Stimulated activated CD8-positive, alpha-beta memory T cell treated with anti-CD3 and anti-CD28 coated beads, Interleukin-7, amount 100 ng/mL, for 24 hours (primary cell): ENCODE data around the gene LRRC8D.

Experiments
- DNase-seq: peaks from one replicate; pipeline ENCODE4 v3.0.0-alpha.2; 2020; ENCODE audit warnings: low read depth

Gene LRRC8D

DNA sequence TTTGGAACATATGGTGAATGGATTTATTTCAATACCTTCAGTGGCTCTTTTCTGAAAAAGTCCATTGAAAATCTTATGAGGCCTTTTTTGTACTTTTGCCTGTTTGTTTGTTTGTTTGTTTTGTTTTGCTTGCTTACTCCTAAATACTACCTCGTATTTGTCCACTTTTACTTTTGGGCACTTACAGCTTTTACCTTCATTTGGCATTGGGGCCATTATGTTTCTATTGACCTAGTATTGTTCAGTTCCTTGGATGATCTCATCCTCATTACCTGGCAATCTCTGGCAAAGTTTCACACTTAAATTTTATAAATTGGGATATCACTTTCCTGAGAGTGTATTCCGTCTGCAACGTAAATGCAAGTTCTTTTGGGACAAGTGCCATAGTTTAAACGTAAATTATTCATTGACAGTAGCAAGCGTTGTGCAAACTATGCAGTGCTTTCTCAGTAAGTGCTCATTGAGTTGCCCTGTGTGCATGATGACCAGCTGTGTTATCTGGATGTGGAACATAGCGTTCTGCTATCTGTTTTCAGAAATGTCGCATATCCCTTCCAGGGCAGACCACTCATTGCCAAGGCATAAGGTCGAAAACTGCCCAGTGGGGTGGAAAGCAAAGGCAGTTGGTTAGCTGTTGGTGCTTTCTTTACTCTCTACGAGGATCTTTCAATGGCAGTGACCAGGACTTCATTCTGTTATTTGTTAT lies 51.1 kb downstream of the LRRC8D start:
- no peak for DNase-seq

DNA sequence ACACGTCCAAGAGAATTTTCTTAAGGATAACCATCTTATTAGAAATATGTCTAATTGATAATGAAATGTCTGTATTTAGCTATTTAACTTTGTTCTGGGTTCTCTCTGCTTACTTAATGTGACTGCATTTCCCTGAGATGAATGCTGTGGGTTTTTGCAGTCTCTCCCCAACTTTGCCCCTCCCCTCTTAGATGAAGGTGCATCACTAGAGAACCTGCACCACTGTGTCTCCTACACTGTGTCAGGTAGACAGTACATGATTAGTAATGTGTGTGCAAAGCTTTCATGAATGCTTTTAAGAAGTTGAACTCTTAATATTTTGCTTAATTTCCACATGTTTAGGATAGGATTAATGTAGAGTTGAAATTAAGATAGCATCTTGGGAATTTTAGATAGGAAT lies 51.7 kb downstream of the LRRC8D start:
- DNase-seq = no peak

DNA sequence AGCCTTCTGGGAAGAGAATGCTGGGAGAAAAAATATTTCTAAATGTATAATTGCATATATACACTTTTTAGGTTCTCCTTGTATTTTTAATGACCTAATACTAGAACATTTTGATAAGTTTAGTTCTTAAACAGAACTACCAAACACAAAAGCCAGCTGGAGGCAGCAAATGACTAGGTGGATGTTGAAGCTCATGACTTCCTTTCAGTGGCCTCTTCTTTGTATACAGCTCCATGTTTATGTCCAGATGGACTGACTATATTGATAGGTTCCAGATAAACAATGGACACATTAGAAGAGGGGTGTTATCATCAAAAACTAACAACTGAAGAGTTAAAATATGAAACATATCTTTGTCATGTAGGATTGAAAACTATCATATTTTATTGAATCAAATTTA lies 52.5 kb downstream of the LRRC8D start:
- DNase-seq = no peak

DNA sequence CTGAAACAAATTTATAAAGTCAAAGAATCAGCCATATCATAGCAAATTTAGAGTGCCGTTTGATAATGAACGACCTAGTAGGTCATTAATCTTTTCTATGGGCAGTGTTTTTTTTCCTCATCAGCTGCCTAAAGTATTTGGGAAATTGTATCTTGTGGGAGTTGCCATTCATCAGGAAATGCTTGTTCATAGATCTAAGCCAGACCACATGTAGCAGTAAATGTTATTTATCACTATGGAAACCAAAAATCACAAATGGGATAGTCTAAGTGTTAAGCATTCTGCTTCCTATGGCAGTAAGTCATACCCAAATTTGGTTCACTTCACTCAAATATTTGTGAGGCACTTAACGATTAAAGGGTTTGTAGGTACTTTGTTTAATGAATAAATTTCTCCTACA lies 52.9 kb downstream of the LRRC8D start:
- DNase-seq = no peak

DNA sequence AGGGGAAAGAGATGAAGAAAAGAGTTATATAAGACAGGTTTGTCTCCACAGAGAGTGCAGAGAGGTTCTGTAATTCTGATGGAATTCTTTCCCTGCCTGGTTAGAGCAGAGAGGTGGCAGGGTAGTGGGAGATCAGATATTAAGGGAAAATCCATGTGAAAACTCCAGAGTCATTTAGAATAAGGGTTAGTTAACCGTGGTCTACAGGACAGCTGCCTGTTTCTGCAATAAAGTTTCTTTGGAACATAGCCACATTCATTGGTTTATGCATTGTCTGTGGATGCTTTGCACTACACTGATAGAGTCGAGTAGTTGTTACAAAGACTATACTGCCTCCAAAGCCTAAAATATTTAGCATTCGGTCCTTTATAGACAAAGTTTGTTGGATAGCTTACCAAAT lies 55.6 kb downstream of the LRRC8D start:
- DNase-seq = no peak

DNA sequence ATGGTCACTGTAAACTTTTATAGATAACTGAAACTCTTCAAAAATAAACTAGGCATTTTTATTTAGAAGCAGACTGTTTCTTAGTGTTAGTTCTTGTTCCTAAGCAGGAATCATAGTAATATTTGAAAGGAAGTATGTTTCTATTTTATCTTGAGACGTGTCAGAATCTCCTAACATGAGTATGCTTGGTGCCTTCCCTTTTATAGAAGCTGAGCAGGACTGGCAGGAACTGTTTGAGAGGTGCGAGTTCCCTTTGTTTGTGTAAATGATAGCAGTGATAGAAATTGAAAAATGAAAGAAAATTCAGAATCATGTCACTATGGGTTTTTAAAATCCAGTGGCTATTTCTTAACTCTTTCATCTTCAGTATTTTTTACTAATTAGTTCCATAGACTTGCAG lies 56.9 kb downstream of the LRRC8D start:
- DNase-seq = no peak

DNA sequence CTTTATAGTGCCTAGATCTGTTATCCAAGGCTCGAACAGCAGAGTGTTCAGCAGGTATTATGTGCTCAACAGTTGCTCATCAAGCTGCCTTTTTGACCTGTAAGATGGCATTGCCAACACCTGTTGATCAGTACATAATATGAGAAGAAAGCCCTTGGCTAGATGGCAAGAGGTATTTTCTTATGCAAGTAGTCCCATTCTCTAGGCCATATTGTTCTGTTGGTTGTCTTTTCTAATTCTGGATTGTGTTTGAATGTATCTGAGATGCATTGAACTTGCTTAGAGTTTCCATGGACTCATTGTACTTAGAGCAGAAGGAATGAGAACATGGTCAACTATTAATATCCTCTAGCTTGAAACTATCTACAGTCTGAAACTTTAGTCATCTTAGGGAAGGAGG lies 57.4 kb downstream of the LRRC8D start:
- DNase-seq = no peak

DNA sequence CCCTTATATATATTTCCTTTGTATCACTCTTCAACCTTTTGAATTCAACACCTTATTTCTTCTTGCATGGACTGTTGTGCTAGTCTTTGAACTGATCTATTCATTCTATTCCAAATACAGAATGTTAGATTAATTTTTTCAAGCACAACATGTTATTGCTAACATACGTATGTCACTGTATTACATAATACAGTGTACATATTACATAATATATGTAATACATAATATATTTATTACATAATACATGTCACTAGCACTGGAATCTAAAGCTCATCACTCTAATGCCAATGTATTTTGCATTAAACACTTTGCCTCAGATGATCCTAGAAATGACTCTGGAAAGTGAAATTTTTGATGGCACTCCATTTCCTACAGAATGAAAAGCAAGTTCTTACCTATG lies 59.8 kb downstream of the LRRC8D start:
- no peak for DNase-seq

DNA sequence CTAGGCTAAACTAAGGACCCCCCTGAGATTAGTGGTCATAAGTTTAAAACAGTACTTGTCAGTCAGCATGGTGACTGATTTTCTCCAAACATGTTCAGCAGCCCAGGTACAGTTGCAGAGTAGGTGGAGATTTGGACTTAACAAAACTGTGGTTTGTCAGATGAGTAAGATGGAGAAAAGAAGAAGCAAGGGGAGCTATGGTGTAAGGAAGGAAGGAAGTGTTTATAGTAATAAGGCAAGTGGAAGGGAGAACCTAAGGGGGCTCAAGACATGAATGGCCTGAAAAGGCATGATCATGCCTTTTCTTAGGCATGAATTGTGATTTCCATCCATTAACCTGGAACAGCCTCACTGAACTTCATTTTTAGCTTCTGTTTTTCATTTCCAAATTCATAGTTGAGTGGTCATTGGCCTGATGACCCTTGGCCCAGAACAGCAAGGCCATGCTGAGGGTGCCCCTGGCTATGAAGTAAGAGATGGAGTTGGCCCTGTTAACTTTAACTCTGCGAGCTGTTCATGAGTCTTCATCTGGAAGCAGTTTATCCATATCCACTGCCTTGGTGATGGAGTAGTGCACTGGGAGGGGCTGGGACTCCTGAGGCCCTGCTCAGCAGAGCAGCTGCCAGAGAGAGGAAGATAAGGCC lies 60.7 kb downstream of the LRRC8D start:
- no peak for DNase-seq

DNA sequence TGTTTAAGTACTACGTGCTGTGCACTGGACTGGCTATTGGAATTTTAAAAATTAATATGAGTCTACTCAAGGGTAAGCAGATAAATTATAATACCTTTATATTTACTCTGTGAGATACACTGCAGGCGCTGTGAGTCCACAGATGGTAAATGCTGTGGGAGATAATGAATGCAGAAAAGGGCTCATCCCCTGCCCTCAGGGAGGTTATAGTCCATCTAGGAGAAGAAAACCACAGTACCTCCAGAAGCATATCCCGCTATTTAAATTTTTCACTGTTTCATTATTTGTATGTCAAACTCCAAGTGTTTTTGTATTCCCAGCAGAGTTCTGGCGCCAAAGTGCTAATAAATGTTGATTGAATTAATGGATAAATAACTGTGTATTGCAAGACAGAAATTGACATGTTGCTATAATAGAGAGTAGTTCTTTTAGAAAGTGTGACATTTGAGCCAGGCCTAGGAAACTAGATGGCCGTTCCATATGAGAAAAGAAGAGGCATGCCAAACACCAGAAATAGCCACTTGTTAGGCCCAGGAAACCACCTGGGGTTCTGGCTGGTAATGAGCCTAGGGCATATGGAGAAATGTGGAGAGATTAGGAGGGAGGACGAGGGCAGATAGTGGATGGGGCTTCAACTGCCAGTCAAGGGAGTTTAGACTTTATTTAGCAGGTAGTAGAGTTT lies 61.7 kb downstream of the LRRC8D start:
- DNase-seq = no peak

DNA sequence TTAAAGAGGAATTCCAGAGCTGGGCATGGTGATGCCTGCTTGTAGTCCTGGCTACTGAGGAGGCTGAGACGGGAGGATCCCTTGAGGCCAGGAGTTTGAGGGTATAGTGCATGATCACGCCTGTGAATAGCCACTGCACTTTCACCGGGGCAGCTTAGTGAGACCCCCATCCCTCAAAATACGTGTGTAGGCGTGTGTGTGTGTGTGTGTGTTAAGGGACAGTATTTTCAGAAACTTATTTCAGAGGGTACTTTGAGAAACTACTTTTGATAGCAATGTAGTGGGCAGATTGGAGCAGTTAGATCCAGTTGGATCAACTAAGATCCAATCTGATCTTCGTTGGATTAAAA lies 62.2 kb downstream of the LRRC8D start:
- no peak for DNase-seq

DNA sequence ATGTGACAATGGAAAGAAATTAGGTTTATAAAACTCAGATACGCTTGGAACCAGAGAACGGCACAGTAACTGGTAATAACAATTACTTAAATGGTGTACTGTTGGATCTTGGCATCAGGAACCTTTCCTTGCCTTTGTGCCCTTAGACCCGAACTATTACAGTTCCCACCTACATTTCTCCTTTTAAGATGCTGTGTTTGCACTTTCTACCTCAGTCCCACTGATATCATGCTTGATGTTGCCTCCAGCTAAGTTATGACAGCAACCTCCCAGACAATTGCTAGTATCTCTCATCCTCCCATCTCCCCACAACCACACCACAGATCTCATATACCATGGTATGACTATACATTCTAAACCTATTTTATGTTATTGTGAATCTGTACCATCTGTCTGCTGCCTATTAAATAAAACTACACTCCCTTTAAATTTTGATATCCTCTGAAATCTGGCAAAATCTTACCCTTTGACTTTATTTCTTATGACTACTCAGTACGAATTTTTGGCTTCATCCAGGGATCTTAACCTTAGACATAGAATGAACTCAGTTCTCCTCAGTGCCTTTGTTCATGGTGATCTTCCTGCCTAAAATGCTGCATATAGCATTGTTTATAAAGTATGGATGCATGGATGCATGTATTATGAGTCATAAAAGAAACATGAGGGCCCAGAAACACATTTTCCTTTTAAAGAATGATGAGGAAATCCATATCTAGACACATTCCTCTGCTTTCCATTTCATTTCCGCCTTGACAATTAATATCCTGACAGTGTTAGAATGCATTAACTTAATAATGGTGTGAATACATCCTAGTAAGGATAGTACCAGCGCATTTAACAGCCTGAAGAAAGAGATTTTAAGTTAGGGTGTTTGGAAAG lies 64.1 kb downstream of the LRRC8D start:
- DNase-seq = no peak

DNA sequence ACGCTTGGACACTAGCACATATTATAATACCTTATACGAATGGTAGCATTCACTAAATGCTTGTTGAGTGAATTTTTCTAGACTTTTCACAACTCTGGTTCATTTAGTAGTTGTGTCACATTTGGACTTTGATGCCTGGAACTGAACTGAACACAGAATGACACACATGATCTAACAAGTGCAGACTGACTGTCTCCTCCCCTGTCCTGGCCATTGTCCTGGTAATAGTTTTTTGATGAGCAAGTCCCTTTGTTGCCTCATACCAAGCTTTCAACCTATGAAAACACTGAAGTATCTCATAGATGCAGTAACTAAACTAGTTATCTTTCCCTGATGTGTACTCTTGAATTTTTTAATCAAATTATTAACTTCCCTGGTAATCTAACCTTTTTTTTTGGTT lies 66.4 kb downstream of the LRRC8D start:
- no peak for DNase-seq

DNA sequence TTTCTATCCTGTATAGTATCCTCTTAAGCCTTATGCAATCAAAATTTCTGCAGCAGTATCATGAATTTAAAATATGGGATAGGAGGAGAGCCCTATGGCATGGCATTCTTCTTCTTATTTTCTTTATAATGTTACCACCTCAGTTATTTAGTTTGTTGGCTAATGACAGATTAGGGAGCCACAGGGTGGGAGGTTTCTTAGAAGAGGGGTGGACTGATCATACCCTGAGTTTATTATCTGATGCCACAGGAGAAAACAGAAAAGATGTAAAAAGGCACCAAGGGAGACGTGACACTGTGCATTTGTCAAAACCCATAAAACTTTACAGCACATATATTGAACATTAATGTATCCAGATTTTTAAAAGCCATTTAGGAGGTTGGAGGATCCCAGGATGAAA lies 66.9 kb downstream of the LRRC8D start:
- DNase-seq = no peak

DNA sequence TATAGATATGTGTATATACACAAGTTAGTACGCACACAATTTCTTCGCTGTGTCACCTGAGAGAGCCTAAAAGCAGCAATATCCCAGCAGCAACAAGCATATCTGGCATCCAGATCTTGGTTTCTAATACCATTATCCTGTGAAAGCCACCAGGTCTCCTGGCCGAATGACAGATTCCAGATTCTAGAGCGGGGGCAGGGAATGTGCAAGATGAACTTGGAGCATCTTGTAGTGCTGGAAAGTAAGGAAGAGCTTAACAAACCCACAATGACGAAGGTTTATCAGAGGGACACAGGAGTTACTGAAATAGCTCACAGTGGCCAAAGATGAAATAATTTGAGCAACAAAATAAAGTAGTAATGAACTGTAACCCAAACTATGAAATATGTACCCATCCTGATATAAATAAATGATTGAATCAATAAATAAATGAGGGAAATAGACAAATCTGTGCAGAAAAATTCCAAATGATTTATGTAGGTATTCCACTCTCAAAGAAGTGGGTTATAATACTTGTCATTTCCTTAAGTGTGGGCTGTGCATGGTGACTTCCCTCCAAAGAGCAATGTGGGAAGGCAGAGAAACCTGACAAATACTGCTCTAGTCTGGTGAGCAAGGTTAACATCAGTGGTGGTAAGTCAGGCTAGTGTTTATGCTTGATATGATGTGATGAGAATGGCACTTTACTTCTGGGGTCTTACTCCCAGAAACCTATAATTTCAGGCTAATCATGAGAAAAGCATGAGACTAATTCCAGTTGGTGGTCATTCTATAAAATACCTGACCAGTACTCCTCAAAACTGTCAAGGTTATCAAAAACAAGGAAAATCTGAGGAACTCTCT lies 67.9 kb downstream of the LRRC8D start:
- DNase-seq = no peak

DNA sequence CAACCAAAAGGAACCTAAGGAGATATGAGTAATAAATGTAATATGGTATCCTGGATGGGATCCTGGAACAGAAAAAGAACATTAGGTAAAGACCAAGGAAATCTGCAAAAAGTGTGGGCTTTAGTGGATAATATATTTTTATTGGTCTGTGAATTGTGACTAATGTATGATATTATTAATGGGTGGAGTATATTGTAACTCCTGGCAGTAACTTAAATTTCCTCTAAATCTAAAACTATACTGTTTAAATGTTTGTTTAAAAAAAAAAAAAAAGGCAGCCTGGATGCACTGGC lies 68.4 kb downstream of the LRRC8D start:
- no peak for DNase-seq

DNA sequence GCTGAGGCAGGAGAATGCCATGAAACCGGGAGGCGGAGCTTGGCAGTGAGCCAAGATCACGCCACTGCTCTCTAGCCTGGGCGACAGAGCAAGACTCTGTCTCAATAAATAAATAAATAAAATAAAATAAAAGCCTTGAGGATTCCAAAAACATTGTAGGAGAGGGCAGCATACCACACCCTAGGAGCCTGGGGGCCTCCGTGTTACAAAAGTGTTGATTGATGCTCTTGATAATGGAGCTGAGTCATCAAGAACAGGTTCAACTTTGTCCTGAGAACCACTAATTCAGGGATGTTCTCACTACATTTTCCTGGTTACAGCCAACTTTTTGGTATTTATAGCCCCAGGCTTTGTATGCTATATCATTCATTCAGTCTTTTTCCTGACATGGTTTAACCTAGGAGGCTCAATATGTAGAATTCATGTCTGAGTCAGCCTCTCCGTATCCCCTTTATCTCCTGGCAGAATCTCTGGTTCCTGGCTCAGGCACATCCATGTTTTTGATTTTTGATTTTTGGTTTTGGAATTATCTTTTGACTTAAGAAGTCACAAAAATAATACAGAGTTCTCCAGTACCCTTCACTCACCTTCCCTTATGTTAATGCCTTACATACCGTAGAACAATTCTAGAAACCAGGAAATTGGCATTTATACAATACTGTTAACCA lies 69.4 kb downstream of the LRRC8D start:
- no peak for DNase-seq

DNA sequence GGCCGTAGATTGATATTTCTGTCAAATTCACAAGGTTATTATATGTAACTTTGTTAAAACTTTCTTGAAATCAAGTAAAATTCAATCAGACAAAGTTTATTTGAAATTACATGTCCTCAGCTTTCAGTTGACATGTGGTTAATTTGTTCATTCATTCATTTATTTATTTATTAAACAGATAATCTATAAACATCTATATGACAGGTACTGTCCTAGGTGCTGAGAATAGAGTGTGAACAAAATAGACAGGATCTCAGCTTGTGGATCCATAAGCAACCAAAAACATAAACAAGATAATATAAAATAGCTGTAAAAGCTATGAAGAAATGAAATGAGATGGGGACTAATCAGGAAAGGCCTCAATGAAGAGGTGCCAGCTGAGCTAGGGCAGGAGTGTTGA lies 72.0 kb downstream of the LRRC8D start:
- DNase-seq = no peak

DNA sequence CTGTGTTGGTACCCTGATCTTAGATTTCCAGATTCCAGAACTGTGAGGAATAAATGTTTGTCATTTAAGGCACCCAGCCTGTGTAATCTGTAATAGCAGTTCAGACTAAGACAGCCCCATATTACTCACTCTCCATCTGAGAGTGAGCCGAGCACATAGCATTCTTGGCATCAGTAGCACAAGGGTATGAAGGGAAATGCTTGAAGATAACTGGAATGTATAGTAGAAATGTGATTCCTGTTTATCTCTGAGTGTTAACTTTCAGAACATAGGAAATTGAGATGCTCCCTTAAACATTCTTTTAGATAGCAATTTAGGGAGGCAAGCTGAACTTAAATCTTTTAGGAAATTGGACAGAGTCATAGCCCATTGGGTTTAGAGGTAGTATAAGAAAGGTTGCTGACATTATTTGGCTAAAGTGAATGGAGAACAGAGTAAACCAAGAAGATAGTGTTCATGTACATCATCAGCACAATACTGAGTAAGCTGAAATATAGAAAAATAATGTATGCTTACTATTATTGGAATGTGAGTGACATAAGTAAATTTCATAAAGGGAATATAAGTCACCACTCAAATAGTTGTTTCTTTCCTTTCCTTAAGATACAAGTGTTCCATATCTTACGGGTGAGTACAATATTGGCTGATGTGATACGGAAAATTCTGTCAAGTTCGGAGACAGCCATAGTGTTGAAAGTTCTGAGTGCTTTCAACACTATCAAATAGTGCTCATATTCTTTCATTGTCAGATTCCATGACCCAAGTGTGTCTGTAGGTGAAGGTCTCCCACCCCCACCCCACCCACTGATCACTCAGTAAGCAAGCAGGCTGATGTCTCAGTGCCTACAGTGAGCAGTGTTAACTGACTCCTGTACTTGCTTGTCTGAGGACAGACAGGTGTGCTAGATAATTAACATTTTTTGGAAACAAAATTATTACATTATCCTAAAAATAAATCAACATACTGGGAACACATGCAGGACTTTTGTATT lies 73.7 kb downstream of the LRRC8D start:
- DNase-seq = no peak
